B cell (primary cell): ENCODE data around the gene ZNF326. TPM values are rescaled to one million over a fixed set of nuclear protein-coding genes. Genes with fewer than 3 reads are reported as not detected.

Source experiments
- ATAC-seq: fragments of 200-7000 bp; cut with Tn5 transposase; one replicate; pipeline ENCODE4 v1.10.0; 2021; ENCODE audit warnings: low read depth, mild to moderate bottlenecking, moderate number of reproducible peaks, moderate library complexity
- CTCF ChIA-PET: fragments of 350-600 bp; sonication (Branson Sonifier 250); formaldehyde crosslinking; loops from one replicate; lab custom pipeline; 2021; ENCODE audit warnings: antibody characterized with exemption, inconsistent platforms; lab: Charles Lee
- POLR2A ChIA-PET: fragments of 350-600 bp; sonication (Branson Sonifier 250); formaldehyde crosslinking; loops from one replicate; lab custom pipeline; 2021; ENCODE audit warnings: antibody characterized with exemption; lab: Charles Lee
- DNase-seq: peaks from one replicate; pipeline ENCODE4 v3.0.0; 2013
- H2AFZ ChIP-seq: 2 replicates; pipeline ENCODE4 v1.6.1; 2012; ENCODE audit warnings: mild to moderate bottlenecking, low read depth, low read length; ENCODE audit not compliant: insufficient read depth, poor library complexity, severe bottlenecking
- H3K27ac ChIP-seq, 2 donors: 1 replicate in 1 of 2; 2 replicates in 1 of 2; pipeline ENCODE4 v1.5.1; 2012 to 2013; ENCODE audit warnings: low read length in 2 of 2, mild to moderate bottlenecking in 2 of 2, moderate library complexity in 1 of 2
- H3K27me3 ChIP-seq, 4 experiments: fragments of 200-600 bp in 1 of 4; sonication (generic) in 1 of 4; replicated peaks in 1 of 4; 1 replicate in 2 of 4; 2 replicates in 2 of 4; pipeline versions ENCODE4 v1.6.1 to v1.7.0; 2013 to 2016; ENCODE audit warnings: low read length in 3 of 4, mild to moderate bottlenecking in 2 of 4, mixed read lengths in 1 of 4, moderate library complexity in 1 of 4; ENCODE audit not compliant: insufficient read depth in 4 of 4, control insufficient read depth in 3 of 4; ENCODE audit errors: control extremely low read depth in 1 of 4
- H3K36me3 ChIP-seq, 2 experiments: replicated peaks in 1 of 2; 1 replicate in 1 of 2; 2 replicates in 1 of 2; pipeline versions ENCODE4 v1.6.1 to v1.7.1; 2013; ENCODE audit warnings: low read length in 1 of 2; ENCODE audit not compliant: insufficient read depth in 2 of 2, control insufficient read depth in 1 of 2; ENCODE audit errors: control extremely low read depth in 1 of 2, extremely low read depth in 1 of 2
- H3K4me1 ChIP-seq, 2 donors: fragments of 200-600 bp in 1 of 2; sonication (generic) in 1 of 2; 1 replicate in 1 of 2; 2 replicates in 1 of 2; pipeline versions ENCODE4 v1.5.1 to v1.6.1; 2013 to 2017; ENCODE audit warnings: low read length in 2 of 2; ENCODE audit not compliant: control insufficient read depth in 2 of 2, insufficient read depth in 2 of 2
- H3K4me2 ChIP-seq: replicated peaks from 2 replicates; pipeline ENCODE3; 2012; ENCODE audit warnings: mild to moderate bottlenecking, low read depth, low read length; ENCODE audit not compliant: poor library complexity, severe bottlenecking
- H3K4me3 ChIP-seq, 5 experiments: fragments of 200-600 bp in 1 of 5; sonication (generic) in 1 of 5; 1 replicate in 3 of 5; 2 replicates in 2 of 5; pipeline versions ENCODE4 v1.5.1 to v1.7.0; 2011 to 2016; ENCODE audit warnings: low read length in 4 of 5, mild to moderate bottlenecking in 4 of 5, low read depth in 2 of 5, control low read depth in 1 of 5, moderate library complexity in 1 of 5; ENCODE audit not compliant: insufficient read depth in 1 of 5; ENCODE audit errors: control extremely low read depth in 1 of 5, extremely low read depth in 1 of 5
- H3K79me2 ChIP-seq: fragments of 200-600 bp; sonication (generic); one replicate; pipeline ENCODE4 v1.6.0; 2016; ENCODE audit warnings: low read length; ENCODE audit not compliant: control insufficient read depth, insufficient read depth
- H3K9ac ChIP-seq: fragments of 200-600 bp; sonication (generic); 2 replicates; pipeline ENCODE4 v1.6.1; 2017; ENCODE audit warnings: mild to moderate bottlenecking, low read length, moderate library complexity
- H3K9me3 ChIP-seq, 3 donors: one replicate each; pipeline versions ENCODE4 v1.6.1 to v1.7.1; 2013; ENCODE audit warnings: low read length in 2 of 3; ENCODE audit not compliant: control insufficient read depth in 2 of 3, insufficient read depth in 1 of 3; ENCODE audit errors: control extremely low read depth in 1 of 3
- H4K20me1 ChIP-seq: 2 replicates; pipeline ENCODE4 v1.6.0; 2012; ENCODE audit warnings: mild to moderate bottlenecking, low read length; ENCODE audit not compliant: insufficient read depth, control insufficient read depth, poor library complexity, severe bottlenecking
- H3K27ac Mint-ChIP-seq: one replicate; pipeline ENCODE4 v1.8.0; 2021; ENCODE audit warnings: mixed read lengths
- H3K27me3 Mint-ChIP-seq: one replicate; pipeline ENCODE4 v1.8.0; 2021; ENCODE audit warnings: mixed read lengths
- H3K4me1 Mint-ChIP-seq: one replicate; pipeline ENCODE4 v1.8.0; 2021; ENCODE audit warnings: mixed read lengths
- H3K4me3 Mint-ChIP-seq: one replicate; pipeline ENCODE4 v1.8.0; 2021; ENCODE audit warnings: mixed read lengths
- H3K9me3 Mint-ChIP-seq: one replicate; pipeline ENCODE4 v1.8.0; 2022; ENCODE audit warnings: mixed read lengths; ENCODE audit not compliant: insufficient read depth
- CTCF ChIP-seq: fragments of 200-600 bp; IDR thresholded peaks from one replicate; pipeline ENCODE4 v1.8.0; 2022; ENCODE audit warnings: antibody characterized with exemption, mild to moderate bottlenecking
- EZH2 ChIP-seq: IDR thresholded peaks from 2 replicates; pipeline ENCODE4 v1.6.1; 2012; ENCODE audit warnings: borderline replicate concordance, low read depth, mild to moderate bottlenecking, moderate library complexity, low read length; ENCODE audit not compliant: insufficient read depth, poor library complexity, severe bottlenecking
- WGBS: methylation state at CpG from one replicate; pipeline ENCODE4 v1.1.5; 2013; ENCODE audit warnings: missing lambda C conversion rate; ENCODE audit not compliant: insufficient coverage; 5-methylcytosine and 5-hydroxymethylcytosine counted together
- intact Hi-C: fragments of 100-400 bp; cut with micrococcal nuclease; formaldehyde crosslinking; loops from one replicate; pipeline ENCODE4 v1.10.0; 2022
- polyA plus RNA-seq: library from polyadenylated mRNA; depleted of rRNA; stranded (reverse); fragments of >200 nt; gene quantifications from 2 replicates; pipeline ENCODE4 v1.2.3, GENCODE V29; 2012
- total RNA-seq, 2 donors: library from RNA; stranded (reverse); fragments of 120-200 nt in 1 of 2; gene quantifications; 1 replicate in 1 of 2; 2 replicates in 1 of 2; pipeline versions ENCODE4 v1.2.3 to v1.2.4, GENCODE V29; 2013 to 2022

ZNF326 gene
- total and polyA plus RNA-seq, 2 donors (not counting 1 experiment from before 2014, with no cell fraction given): 6.1 to 34.1 TPM

GRCh38 chr1:89971600-89971999, 23.3 kb upstream of the ZNF326 start:
- ChIA-PET CTCF (no interaction called here), POLR2A (no interaction called here)

GRCh38 chr1:89972024-89972423, 22.9 kb upstream of the ZNF326 start:
- Histone ChIP-seq H3K4me3 (no peak overlapping the region), H3K36me3 (no peaks in the 10 kb centered on the region), H3K4me2 (no peak overlapping the region), H3K27me3 (no peaks in the 10 kb centered on the region), H4K20me1 (no peaks in the 10 kb centered on the region), H3K79me2 (no peaks in the 10 kb centered on the region), H3K9me3 (no peaks in the 10 kb centered on the region), H2AFZ (no peak overlapping the region), H3K4me1 (no peaks in the 10 kb centered on the region), H3K27ac (no peak overlapping the region), H3K9ac (no peak overlapping the region)
- ATAC-seq (no peak), DNase-seq (no peak)
- no peak overlapping the region for H3K27ac Mint-ChIP-seq
- POLR2A ChIA-PET: no interaction called here
- intact Hi-C loops: no loop called here
- H3K9me3 Mint-ChIP-seq: no peaks in the 10 kb centered on the region
- no peak for TF ChIP-seq CTCF
- no peak for TF ChIP-seq EZH2
- no peak overlapping the region for H3K4me3 Mint-ChIP-seq
- CTCF ChIA-PET: interaction anchor here (1.1 kb wide), 1 partner anchor 15 kb away, joined by 3 read pairs; no protein-coding TSS in a partner anchor
- peaks cover 6% of the 10 kb centered on the region for H3K27me3 Mint-ChIP-seq
- H3K4me1 Mint-ChIP-seq: no peaks in the 10 kb centered on the region

More at GRCh38 chr1:89971600-89971999, 23.3 kb upstream of the ZNF326 start:
- peaks cover 6% of the 10 kb centered on the region for H3K27me3 Mint-ChIP-seq
- intact Hi-C loops: no loop called here
- Histone ChIP-seq H3K4me1 (no peaks in the 10 kb centered on the region), H4K20me1 (no peaks in the 10 kb centered on the region), H3K9ac (no peak overlapping the region), H3K36me3 (no peaks in the 10 kb centered on the region), H3K4me3 (no peak overlapping the region), H3K27me3 (no peaks in the 10 kb centered on the region), H2AFZ (no peak overlapping the region), H3K27ac (no peak overlapping the region), H3K9me3 (no peaks in the 10 kb centered on the region), H3K4me2 (no peak overlapping the region), H3K79me2 (no peaks in the 10 kb centered on the region)
- H3K4me1 Mint-ChIP-seq: no peaks in the 10 kb centered on the region
- no peak for DNase-seq
- ATAC-seq: no peak
- no peak overlapping the region for H3K27ac Mint-ChIP-seq
- H3K9me3 Mint-ChIP-seq: no peaks in the 10 kb centered on the region
- no peak for TF ChIP-seq CTCF
- TF ChIP-seq EZH2: no peak
- WGBS: no CpG with 5 or more reads among the region's 1 CpG
- H3K4me3 Mint-ChIP-seq: no peak overlapping the region
